NB4 (cell line): ENCODE measurements around the gene MEA1.
"Not testable (repeated sequence)": the region's sequence is repeated elsewhere in the genome, so short reads cannot be mapped to it uniquely, and the experiment has no call there.

Experiments
- DNase-seq: peaks from one replicate; pipeline ENCODE4 v3.0.0; 2010; ENCODE audit warnings: low read depth
- H3K4me3 ChIP-seq: one replicate; pipeline ENCODE4 v1.5.1; 2011; ENCODE audit warnings: mild to moderate bottlenecking, low read depth, low read length, moderate library complexity
- MYC ChIP-seq: IDR thresholded peaks from 2 replicates; pipeline ENCODE4 v1.6.1; 2011; ENCODE audit warnings: low read depth, low read length
- POLR2A ChIP-seq: IDR thresholded peaks from 2 replicates; pipeline ENCODE4 v1.6.1; 2011; ENCODE audit warnings: mild to moderate bottlenecking; ENCODE audit not compliant: insufficient read length; ENCODE audit errors: extremely low read depth
- TF ChIP-seq, protein P1 (sequence below): IDR thresholded peaks from 2 replicates; pipeline ENCODE4 v1.6.1; 2011; ENCODE audit warnings: low read depth, low read length
- TF ChIP-seq, protein P2 (sequence below): IDR thresholded peaks from one replicate; pipeline ENCODE4 v1.5.1; 2012; ENCODE audit warnings: low read depth, low read length

Gene MEA1

GRCh38 chr6:43001843-43002242 is 11.9 kb downstream of the MEA1 start:
- no peak for DNase-seq
- no peak overlapping the region for H3K4me3 ChIP-seq
- TF ChIP-seq, protein P1, sequence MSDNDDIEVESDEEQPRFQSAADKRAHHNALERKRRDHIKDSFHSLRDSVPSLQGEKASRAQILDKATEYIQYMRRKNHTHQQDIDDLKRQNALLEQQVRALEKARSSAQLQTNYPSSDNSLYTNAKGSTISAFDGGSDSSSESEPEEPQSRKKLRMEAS: no peak
- TF ChIP-seq MYC (no peak), POLR2A (no peak)
- TF ChIP-seq, protein P2, sequence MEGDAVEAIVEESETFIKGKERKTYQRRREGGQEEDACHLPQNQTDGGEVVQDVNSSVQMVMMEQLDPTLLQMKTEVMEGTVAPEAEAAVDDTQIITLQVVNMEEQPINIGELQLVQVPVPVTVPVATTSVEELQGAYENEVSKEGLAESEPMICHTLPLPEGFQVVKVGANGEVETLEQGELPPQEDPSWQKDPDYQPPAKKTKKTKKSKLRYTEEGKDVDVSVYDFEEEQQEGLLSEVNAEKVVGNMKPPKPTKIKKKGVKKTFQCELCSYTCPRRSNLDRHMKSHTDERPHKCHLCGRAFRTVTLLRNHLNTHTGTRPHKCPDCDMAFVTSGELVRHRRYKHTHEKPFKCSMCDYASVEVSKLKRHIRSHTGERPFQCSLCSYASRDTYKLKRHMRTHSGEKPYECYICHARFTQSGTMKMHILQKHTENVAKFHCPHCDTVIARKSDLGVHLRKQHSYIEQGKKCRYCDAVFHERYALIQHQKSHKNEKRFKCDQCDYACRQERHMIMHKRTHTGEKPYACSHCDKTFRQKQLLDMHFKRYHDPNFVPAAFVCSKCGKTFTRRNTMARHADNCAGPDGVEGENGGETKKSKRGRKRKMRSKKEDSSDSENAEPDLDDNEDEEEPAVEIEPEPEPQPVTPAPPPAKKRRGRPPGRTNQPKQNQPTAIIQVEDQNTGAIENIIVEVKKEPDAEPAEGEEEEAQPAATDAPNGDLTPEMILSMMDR: no peak

DNA sequence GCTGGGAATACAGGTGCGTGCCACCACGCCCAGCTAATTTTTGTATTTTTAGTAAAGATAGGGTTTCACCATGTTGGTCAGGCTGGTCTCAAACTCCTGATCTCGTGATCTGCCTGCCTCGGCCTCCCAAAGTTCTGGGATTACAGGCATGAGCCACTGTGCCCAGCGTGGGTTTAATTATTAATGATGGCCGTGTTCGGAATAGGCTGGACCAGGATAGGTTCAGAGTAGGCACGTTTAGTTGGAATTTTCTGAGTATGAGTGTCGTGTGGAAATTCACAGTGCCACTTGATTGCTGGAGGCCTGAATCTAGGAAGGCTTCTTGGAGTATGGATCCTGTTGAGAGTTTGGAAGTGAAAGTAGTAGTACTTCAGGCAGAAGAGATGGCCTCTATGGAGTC is 15.5 kb downstream of the MEA1 start:
- not testable (repeated sequence) for H3K4me3 ChIP-seq, DNase-seq

GRCh38 chr6:42996513-42996912 is 17.2 kb downstream of the MEA1 start:
- no peak overlapping the region for H3K4me3 ChIP-seq
- DNase-seq: no peak
- TF ChIP-seq POLR2A: no peak

DNA sequence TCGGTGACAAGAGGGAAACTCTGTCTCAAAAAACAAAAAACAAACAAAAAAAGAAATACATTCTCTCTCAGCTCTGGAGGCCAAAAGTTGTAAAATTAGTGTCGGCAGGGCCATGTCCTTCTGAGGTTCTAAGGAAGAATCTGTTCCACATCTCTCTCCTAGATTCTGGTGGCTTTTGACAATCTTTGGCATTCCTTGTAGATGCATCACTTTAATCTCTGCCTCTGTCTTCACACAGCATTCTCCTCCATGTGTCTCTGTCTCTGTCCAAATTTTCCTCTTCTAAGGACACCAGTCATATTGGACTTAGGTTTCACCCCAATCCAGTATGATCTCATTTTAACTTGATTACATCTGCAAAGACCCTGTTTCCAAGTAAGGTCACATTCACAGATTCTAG is 20.3 kb downstream of the MEA1 start:
- DNase-seq: no peak
- no peak overlapping the region for H3K4me3 ChIP-seq

GRCh38 chr6:42989923-42990322 is 23.8 kb downstream of the MEA1 start:
- no peak overlapping the region for H3K4me3 ChIP-seq
- no peak for DNase-seq
- TF ChIP-seq POLR2A: no peak
- TF ChIP-seq MYC: no peak
- TF ChIP-seq, protein P1: no peak
- TF ChIP-seq, protein P2: no peak

More for the DNA sequence above, 20.3 kb downstream of the MEA1 start:
- TF ChIP-seq, protein P2: no peak
- no peak for TF ChIP-seq MYC
- no peak for TF ChIP-seq POLR2A
- TF ChIP-seq, protein P1: no peak

DNA sequence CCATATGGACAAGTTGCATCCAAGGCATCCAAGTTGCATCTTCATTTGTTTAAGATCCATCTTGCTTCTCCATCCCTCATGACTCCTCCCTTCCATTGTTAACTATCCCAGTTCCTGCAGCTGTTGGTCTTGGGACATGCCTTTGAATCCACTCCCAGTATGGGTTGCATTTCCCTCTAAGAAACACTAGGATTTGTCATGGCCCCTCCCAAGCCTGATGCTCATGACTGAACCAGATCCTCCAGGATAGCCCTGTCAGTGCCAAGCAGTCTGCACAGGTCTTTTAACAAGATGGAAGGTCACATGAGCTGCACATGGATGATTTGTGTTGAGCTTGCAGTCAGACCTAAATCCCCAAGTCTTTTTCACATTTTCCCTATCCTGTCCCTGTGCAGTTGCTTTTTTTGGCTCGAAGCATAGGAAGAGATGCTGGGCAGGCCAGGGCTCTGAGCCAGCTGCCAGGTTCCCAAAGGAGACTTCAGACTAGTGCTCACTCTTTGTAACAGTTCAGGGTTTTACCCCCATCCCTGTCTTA is 25.2 kb downstream of the MEA1 start:
- DNase-seq: no peak
- TF ChIP-seq POLR2A (no peak), MYC (no peak)
- TF ChIP-seq, protein P1: no peak
- TF ChIP-seq, protein P2: no peak
- H3K4me3 ChIP-seq: no peak overlapping the region

- no peak overlapping the region for H3K4me3 ChIP-seq
- no peak for DNase-seq
- TF ChIP-seq POLR2A (no peak), MYC (no peak)
- TF ChIP-seq, protein P1: no peak
- TF ChIP-seq, protein P2: no peak
Observed at GRCh38 chr6:42987533-42988451, 26.0 kb downstream of the MEA1 start.
